ENCODE data around the gene EFNA5. TPM values are rescaled to one million over a fixed set of nuclear protein-coding genes. Genes with fewer than 3 reads are reported as not detected.

Gene EFNA5
- total and polyA plus RNA-seq, 2 of the 13 experiments (the other 11 are each of a cell fraction or from before 2014, with no cell fraction given): not detected

DNA sequence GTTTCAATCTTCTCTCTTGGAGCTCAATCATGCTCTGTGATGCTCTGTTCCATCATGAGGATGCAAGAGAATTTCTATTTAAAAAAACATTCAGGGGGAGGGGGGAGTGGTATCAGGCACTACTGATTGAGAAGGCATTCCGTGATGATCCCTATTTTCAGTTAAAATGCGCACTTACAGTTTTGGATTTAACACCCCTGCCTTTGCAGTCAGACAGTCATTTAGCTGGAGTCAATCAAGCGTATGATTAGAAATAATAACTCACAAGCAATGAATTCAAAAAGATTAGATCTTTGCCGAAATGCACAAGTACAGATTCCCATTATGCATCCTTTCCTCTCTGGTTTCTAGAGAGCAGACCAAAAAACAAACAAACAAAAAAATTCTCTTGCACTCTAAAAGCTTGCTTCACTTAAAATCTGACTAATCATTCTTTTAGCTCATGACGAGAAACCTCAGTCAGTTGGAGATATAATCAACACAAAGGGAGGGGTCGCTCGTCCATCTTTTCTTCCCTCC is 55.4 kb downstream of the EFNA5 start:
- FAIRE-seq: no peak
- WGBS (ENCODE audit: low lambda C conversion rate): 9% methylated on average over 7 of the region's 7 CpGs
- in situ Hi-C loops (cut with HindIII; ENCODE audit: extremely low pct_ligation_motif_present, low pct_unique_long_range_greater_than_20kb) (no loop called here), intact Hi-C loops (cut with micrococcal nuclease; ENCODE audit: unreplicated experiment) (no loop called here)
- ChIA-PET CTCF (ENCODE audit: low intra/inter-chr PET ratio, low total read pairs) (no interaction called here), POLR2A (no interaction called here)
- TF ChIP-seq, protein P1, sequence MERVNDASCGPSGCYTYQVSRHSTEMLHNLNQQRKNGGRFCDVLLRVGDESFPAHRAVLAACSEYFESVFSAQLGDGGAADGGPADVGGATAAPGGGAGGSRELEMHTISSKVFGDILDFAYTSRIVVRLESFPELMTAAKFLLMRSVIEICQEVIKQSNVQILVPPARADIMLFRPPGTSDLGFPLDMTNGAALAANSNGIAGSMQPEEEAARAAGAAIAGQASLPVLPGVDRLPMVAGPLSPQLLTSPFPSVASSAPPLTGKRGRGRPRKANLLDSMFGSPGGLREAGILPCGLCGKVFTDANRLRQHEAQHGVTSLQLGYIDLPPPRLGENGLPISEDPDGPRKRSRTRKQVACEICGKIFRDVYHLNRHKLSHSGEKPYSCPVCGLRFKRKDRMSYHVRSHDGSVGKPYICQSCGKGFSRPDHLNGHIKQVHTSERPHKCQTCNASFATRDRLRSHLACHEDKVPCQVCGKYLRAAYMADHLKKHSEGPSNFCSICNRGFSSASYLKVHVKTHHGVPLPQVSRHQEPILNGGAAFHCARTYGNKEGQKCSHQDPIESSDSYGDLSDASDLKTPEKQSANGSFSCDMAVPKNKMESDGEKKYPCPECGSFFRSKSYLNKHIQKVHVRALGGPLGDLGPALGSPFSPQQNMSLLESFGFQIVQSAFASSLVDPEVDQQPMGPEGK (CRISPR knock-in tag; IDR thresholded peaks at IDR 0.05): no peak
- no TSS peak for BruUV-seq (replicated peaks)
- no peaks in the 10 kb centered on the region for H3K79me2 ChIP-seq (ENCODE audit: insufficient read depth, low read length)
- no peak overlapping the region for H3K9ac ChIP-seq (ENCODE audit: insufficient read depth, low read depth, low read length)
- H3K4me2 ChIP-seq (ENCODE audit: low read depth, low read length): no peak overlapping the region
- no peak overlapping the region for H3K4me3 ChIP-seq (replicated peaks in 1 of 3; ENCODE audit: insufficient read depth in 1 of 3, low read depth in 2 of 3, low read length in 3 of 3)
- no peaks in the 10 kb centered on the region for H3K4me1 ChIP-seq (ENCODE audit: insufficient read depth, low read length)
- H3K36me3 ChIP-seq (replicated peaks in 1 of 2; ENCODE audit: control insufficient read depth in 1 of 2, insufficient read depth in 2 of 2, low read length in 2 of 2): no peaks in the 10 kb centered on the region
- no peaks in the 10 kb centered on the region for H3K9me3 ChIP-seq (ENCODE audit: low read length)
- H3K27ac ChIP-seq (ENCODE audit: extremely low read length, insufficient read depth, low read length): no peak overlapping the region
- ATAC-seq: no peak
- no peak overlapping the region for H2AFZ ChIP-seq (ENCODE audit: low read length)
- no peak for DNase-seq (ENCODE audit: low spot score)
- H3K27me3 ChIP-seq (ENCODE audit: control insufficient read depth in 1 of 2, insufficient read depth in 2 of 2, low read length in 2 of 2): no peaks in the 10 kb centered on the region; a peak in 1 of 5 replicates
- no peaks in the 10 kb centered on the region for H4K20me1 ChIP-seq (ENCODE audit: insufficient read depth, low read length)

DNA sequence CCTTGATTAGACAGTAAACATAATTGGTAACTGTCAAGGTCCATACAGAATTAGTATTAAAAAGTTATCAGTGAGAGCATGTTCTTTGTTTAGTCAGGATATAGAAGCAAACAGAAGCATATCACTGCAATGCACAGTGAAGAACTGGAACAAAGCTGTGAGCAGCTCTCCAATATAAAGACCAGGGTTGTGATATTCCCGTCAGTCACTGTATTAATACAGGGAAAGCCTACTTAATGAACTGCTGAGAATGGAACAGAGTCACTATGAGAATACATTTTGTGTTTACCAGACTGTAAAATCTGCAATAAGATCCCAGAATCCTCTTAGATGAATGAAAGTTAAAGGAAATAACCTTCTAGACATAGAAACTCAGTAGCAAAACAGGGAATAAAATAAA is 58.2 kb downstream of the EFNA5 start:
- 4% methylated on average over 1 of the region's 1 CpG for WGBS (ENCODE audit: low lambda C conversion rate)
- DNase-seq (ENCODE audit: low spot score) (no peak), FAIRE-seq (no peak), ATAC-seq (no peak)
- Histone ChIP-seq H3K27ac (ENCODE audit: extremely low read length, insufficient read depth, low read length) (no peak overlapping the region), H3K27me3 (ENCODE audit: control insufficient read depth in 1 of 2, insufficient read depth in 2 of 2, low read length in 2 of 2) (no peaks in the 10 kb centered on the region; a peak in 1 of 5 replicates), H3K4me1 (ENCODE audit: insufficient read depth, low read length) (no peaks in the 10 kb centered on the region), H4K20me1 (ENCODE audit: insufficient read depth, low read length) (no peaks in the 10 kb centered on the region), H3K36me3 (replicated peaks in 1 of 2; ENCODE audit: control insufficient read depth in 1 of 2, insufficient read depth in 2 of 2, low read length in 2 of 2) (no peaks in the 10 kb centered on the region), H3K4me3 (replicated peaks in 1 of 3; ENCODE audit: insufficient read depth in 1 of 3, low read depth in 2 of 3, low read length in 3 of 3) (no peak overlapping the region), H3K4me2 (ENCODE audit: low read depth, low read length) (no peak overlapping the region), H3K9me3 (ENCODE audit: low read length) (no peaks in the 10 kb centered on the region), H3K9ac (ENCODE audit: insufficient read depth, low read depth, low read length) (no peak overlapping the region), H3K79me2 (ENCODE audit: insufficient read depth, low read length) (no peaks in the 10 kb centered on the region), H2AFZ (ENCODE audit: low read length) (no peak overlapping the region)
- BruUV-seq (replicated peaks): no TSS peak
- in situ Hi-C loops (cut with HindIII; ENCODE audit: extremely low pct_ligation_motif_present, low pct_unique_long_range_greater_than_20kb) (no loop called here), intact Hi-C loops (cut with micrococcal nuclease; ENCODE audit: unreplicated experiment) (no loop called here)
- POLR2A ChIA-PET: no interaction called here
- CTCF ChIA-PET (ENCODE audit: low intra/inter-chr PET ratio, low total read pairs): no interaction called here
- TF ChIP-seq ZFP37 (CRISPR knock-in tag; IDR thresholded peaks at IDR 0.05; ENCODE audit: borderline replicate concordance) (no peak), ZSCAN22 (CRISPR knock-in tag; IDR thresholded peaks at IDR 0.05) (no peak), ARNT2 (CRISPR knock-in tag; IDR thresholded peaks at IDR 0.05; ENCODE audit: low read depth) (no peak)

Measured in HepG2 (cell line).